HL-60/S4 treated with phorbol 12-myristate 13-acetate at 8.2 ng/mL for 4 days and 3 days (cell line): ENCODE data around the gene PRKN.

ENCODE experiments used
- in situ Hi-C: fragments of 300-500 bp; cut with MboI; formaldehyde crosslinking; loops from 2 replicates; pipeline ENCODE4 v1.15.0; 2022; ENCODE audit warnings: low sequenced_read_pairs

The PRKN gene

GRCh38 chr6:162085561-162085960, 642.0 kb downstream of the PRKN start:
- in situ Hi-C loops, result no loop called here

GRCh38 chr6:162082520-162082919, 645.0 kb downstream of the PRKN start:
- in situ Hi-C loops, result no loop called here

- in situ Hi-C loops, result no loop called here
Measured at GRCh38 chr6:162078667-162079066, 648.9 kb downstream of the PRKN start.

- in situ Hi-C loops, result no loop called here
Measured at GRCh38 chr6:162078126-162078525, 649.4 kb downstream of the PRKN start.

GRCh38 chr6:162076816-162077215, 650.8 kb downstream of the PRKN start:
- in situ Hi-C loops, result no loop called here

- in situ Hi-C loops, result no loop called here
Measured at GRCh38 chr6:162074641-162075275, 652.8 kb downstream of the PRKN start.

- in situ Hi-C loops, result no loop called here
Measured at GRCh38 chr6:162070639-162071038, 656.9 kb downstream of the PRKN start.

GRCh38 chr6:162069995-162070394, 657.6 kb downstream of the PRKN start:
- in situ Hi-C loops, result no loop called here

GRCh38 chr6:162068340-162068739, 659.2 kb downstream of the PRKN start:
- in situ Hi-C loops, result no loop called here

GRCh38 chr6:162063666-162064065, 663.9 kb downstream of the PRKN start:
- in situ Hi-C loops, result no loop called here

- in situ Hi-C loops, result no loop called here
Measured at GRCh38 chr6:162058281-162058875, 669.2 kb downstream of the PRKN start.

GRCh38 chr6:162056745-162057144, 670.8 kb downstream of the PRKN start:
- in situ Hi-C loops, result no loop called here

- in situ Hi-C loops, result no loop called here
Measured at GRCh38 chr6:162056061-162056460, 671.5 kb downstream of the PRKN start.

- in situ Hi-C loops, result no loop called here
Measured at GRCh38 chr6:162055365-162055764, 672.2 kb downstream of the PRKN start.

GRCh38 chr6:162053084-162053483, 674.5 kb downstream of the PRKN start:
- in situ Hi-C loops, result no loop called here

- in situ Hi-C loops, result no loop called here
Measured at GRCh38 chr6:162050579-162050978, 677.0 kb downstream of the PRKN start.

GRCh38 chr6:162046324-162046723, 681.2 kb downstream of the PRKN start:
- in situ Hi-C loops, result no loop called here

- in situ Hi-C loops, result no loop called here
Measured at GRCh38 chr6:162032620-162033019, 694.9 kb downstream of the PRKN start.

GRCh38 chr6:162029873-162030576, 697.5 kb downstream of the PRKN start:
- in situ Hi-C loops, result no loop called here

- in situ Hi-C loops, result no loop called here
Measured at GRCh38 chr6:162026843-162027242, 700.7 kb downstream of the PRKN start.

- in situ Hi-C loops, result no loop called here
Measured at GRCh38 chr6:162026031-162026430, 701.5 kb downstream of the PRKN start.

- in situ Hi-C loops, result no loop called here
Measured at GRCh38 chr6:162019349-162019748, 708.2 kb downstream of the PRKN start.
